WTC11 (cell line): ENCODE measurements around the gene PGA5.

Source experiments
- ZNF121 ChIP-seq: sonication (generic); formaldehyde crosslinking; IDR thresholded peaks from 2 replicates; pipeline ENCODE4 v1.8.0; 2023; ENCODE audit warnings: missing genetic modification reagents
- TF ChIP-seq, protein P1 (sequence below): sonication (generic); formaldehyde crosslinking; IDR thresholded peaks from 2 replicates; pipeline ENCODE4 v1.8.1; 2023; ENCODE audit warnings: mild to moderate bottlenecking, missing genetic modification reagents
- TF ChIP-seq, protein P2 (sequence below): sonication (generic); formaldehyde crosslinking; IDR thresholded peaks from 2 replicates; pipeline ENCODE4 v1.8.1; 2023; ENCODE audit warnings: mild to moderate bottlenecking, missing genetic modification reagents
- TF ChIP-seq, protein P3 (sequence below): fragments of 200-600 bp; IDR thresholded peaks from 2 replicates; pipeline ENCODE4 v1.8.0; 2022; ENCODE audit warnings: antibody characterized with exemption

GRCh38 chr11:61268588-61269250 is 27.7 kb downstream of the PGA5 start:
- TF ChIP-seq, protein P1, sequence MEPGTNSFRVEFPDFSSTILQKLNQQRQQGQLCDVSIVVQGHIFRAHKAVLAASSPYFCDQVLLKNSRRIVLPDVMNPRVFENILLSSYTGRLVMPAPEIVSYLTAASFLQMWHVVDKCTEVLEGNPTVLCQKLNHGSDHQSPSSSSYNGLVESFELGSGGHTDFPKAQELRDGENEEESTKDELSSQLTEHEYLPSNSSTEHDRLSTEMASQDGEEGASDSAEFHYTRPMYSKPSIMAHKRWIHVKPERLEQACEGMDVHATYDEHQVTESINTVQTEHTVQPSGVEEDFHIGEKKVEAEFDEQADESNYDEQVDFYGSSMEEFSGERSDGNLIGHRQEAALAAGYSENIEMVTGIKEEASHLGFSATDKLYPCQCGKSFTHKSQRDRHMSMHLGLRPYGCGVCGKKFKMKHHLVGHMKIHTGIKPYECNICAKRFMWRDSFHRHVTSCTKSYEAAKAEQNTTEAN (CRISPR knock-in tag): no peak
- TF ChIP-seq, protein P2, sequence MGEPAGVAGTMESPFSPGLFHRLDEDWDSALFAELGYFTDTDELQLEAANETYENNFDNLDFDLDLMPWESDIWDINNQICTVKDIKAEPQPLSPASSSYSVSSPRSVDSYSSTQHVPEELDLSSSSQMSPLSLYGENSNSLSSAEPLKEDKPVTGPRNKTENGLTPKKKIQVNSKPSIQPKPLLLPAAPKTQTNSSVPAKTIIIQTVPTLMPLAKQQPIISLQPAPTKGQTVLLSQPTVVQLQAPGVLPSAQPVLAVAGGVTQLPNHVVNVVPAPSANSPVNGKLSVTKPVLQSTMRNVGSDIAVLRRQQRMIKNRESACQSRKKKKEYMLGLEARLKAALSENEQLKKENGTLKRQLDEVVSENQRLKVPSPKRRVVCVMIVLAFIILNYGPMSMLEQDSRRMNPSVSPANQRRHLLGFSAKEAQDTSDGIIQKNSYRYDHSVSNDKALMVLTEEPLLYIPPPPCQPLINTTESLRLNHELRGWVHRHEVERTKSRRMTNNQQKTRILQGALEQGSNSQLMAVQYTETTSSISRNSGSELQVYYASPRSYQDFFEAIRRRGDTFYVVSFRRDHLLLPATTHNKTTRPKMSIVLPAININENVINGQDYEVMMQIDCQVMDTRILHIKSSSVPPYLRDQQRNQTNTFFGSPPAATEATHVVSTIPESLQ: no peak
- TF ChIP-seq, protein P3, sequence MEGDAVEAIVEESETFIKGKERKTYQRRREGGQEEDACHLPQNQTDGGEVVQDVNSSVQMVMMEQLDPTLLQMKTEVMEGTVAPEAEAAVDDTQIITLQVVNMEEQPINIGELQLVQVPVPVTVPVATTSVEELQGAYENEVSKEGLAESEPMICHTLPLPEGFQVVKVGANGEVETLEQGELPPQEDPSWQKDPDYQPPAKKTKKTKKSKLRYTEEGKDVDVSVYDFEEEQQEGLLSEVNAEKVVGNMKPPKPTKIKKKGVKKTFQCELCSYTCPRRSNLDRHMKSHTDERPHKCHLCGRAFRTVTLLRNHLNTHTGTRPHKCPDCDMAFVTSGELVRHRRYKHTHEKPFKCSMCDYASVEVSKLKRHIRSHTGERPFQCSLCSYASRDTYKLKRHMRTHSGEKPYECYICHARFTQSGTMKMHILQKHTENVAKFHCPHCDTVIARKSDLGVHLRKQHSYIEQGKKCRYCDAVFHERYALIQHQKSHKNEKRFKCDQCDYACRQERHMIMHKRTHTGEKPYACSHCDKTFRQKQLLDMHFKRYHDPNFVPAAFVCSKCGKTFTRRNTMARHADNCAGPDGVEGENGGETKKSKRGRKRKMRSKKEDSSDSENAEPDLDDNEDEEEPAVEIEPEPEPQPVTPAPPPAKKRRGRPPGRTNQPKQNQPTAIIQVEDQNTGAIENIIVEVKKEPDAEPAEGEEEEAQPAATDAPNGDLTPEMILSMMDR: no peak
- no peak for TF ChIP-seq ZNF121 (CRISPR knock-in tag)
